ENCODE data around the gene SLC26A4.
"Not testable (repeated sequence)": the region's sequence is repeated elsewhere in the genome, so short reads cannot be mapped to it uniquely, and the experiment has no call there.

Gene SLC26A4

GRCh38 chr7:107638594-107638993 is 22.0 kb upstream of the SLC26A4 start:
- Histone ChIP-seq H2AFZ (ENCODE audit: low read depth, low read length) (no peak overlapping the region), H3K4me1 (ENCODE audit: insufficient read depth, low read length) (no peaks in the 10 kb centered on the region), H3K27me3 (ENCODE audit: insufficient read depth, low read length) (no peaks in the 10 kb centered on the region), H3K4me3 (ENCODE audit: low read length) (no peak overlapping the region), H3K36me3 (ENCODE audit: insufficient read depth, low read length) (no peaks in the 10 kb centered on the region), H3K9me3 (ENCODE audit: low read length) (no peaks in the 10 kb centered on the region)

DNA sequence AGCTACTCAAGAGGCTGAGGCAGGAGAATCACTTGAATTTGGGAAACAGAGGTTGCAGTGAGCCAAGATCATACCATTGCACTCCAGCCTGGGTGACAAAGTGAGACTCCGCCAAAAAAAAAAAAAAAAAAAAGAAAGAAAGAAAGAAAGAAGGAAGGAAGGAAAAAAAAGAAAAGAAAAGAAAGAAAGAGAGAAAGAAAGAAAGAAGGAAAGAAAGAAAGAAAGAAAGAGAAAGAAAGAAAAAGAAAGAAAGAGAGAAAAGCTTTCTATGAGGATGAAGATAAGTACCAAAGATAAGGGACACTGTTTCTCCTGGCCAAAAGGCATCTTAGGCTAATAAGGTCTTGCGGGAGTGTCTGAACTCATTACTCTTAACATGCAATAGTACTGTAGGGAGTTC is 21.6 kb upstream of the SLC26A4 start:
- H3K36me3 ChIP-seq (ENCODE audit: insufficient read depth, low read length); H3K4me1 ChIP-seq (ENCODE audit: insufficient read depth, low read length); H3K27me3 ChIP-seq (ENCODE audit: insufficient read depth, low read length); H3K4me3 ChIP-seq (ENCODE audit: low read length); H3K9me3 ChIP-seq (ENCODE audit: low read length); H2AFZ ChIP-seq (ENCODE audit: low read depth, low read length): not testable (repeated sequence)

DNA sequence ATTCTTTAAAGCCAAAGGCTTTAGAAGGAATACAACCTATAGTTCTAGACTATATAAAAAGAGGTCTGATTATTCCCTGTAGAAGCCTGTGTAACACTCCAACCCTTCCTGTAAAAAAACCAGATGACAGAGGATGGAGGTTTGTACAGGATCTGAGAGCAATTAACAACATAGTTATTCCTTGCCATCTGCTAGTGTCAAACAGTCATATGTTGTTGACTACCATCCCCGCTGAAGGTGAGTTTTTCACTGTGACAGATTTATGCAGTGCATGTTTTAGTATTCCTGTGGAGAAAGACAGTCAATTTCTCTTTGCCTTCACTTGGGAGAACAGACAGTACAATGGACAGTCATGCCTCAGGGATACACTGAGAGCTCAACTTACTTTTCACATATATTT is 19.0 kb upstream of the SLC26A4 start:
- Histone ChIP-seq H3K4me1 (ENCODE audit: insufficient read depth, low read length) (no peaks in the 10 kb centered on the region), H3K9me3 (ENCODE audit: low read length) (no peaks in the 10 kb centered on the region), H3K36me3 (ENCODE audit: insufficient read depth, low read length) (no peaks in the 10 kb centered on the region), H3K4me3 (ENCODE audit: low read length) (no peak overlapping the region), H3K27me3 (ENCODE audit: insufficient read depth, low read length) (no peaks in the 10 kb centered on the region), H2AFZ (ENCODE audit: low read depth, low read length) (no peak overlapping the region)

GRCh38 chr7:107642501-107642900 is 18.1 kb upstream of the SLC26A4 start:
- no peak overlapping the region for H3K4me3 ChIP-seq (ENCODE audit: low read length)
- H3K27me3 ChIP-seq (ENCODE audit: insufficient read depth, low read length) = no peaks in the 10 kb centered on the region
- no peaks in the 10 kb centered on the region for H3K9me3 ChIP-seq (ENCODE audit: low read length)
- no peak overlapping the region for H2AFZ ChIP-seq (ENCODE audit: low read depth, low read length)
- no peaks in the 10 kb centered on the region for H3K36me3 ChIP-seq (ENCODE audit: insufficient read depth, low read length)
- no peaks in the 10 kb centered on the region for H3K4me1 ChIP-seq (ENCODE audit: insufficient read depth, low read length)

- no peak overlapping the region for H2AFZ ChIP-seq (ENCODE audit: low read depth, low read length)
- no peak overlapping the region for H3K4me3 ChIP-seq (ENCODE audit: low read length)
- H3K36me3 ChIP-seq (ENCODE audit: insufficient read depth, low read length) = no peaks in the 10 kb centered on the region
- H3K9me3 ChIP-seq (ENCODE audit: low read length) = no peaks in the 10 kb centered on the region
- H3K27me3 ChIP-seq (ENCODE audit: insufficient read depth, low read length) = no peaks in the 10 kb centered on the region
- H3K4me1 ChIP-seq (ENCODE audit: insufficient read depth, low read length) = no peaks in the 10 kb centered on the region
These were observed 17.2 kb upstream of the SLC26A4 start for GRCh38 chr7:107643407-107643806.

DNA sequence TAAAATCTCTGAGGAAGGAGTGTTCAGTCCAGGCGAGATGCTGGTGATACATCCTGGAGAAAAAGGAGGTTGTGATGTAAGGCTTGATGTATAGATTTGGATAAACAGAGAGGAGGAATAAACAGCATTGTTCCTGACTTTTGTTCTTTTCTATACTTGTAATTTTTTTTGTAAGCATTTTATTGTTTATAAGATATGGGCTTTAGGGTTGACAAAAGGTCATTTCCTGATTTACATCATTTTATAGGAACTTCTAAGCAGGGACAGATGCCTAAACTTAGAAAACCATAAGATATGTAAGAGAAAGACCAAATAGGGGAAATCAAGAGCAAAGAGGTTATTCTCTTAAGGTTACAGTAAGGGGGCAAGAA is 16.7 kb upstream of the SLC26A4 start:
- no peaks in the 10 kb centered on the region for H3K36me3 ChIP-seq (ENCODE audit: insufficient read depth, low read length)
- H3K9me3 ChIP-seq (ENCODE audit: low read length) = no peaks in the 10 kb centered on the region
- no peaks in the 10 kb centered on the region for H3K27me3 ChIP-seq (ENCODE audit: insufficient read depth, low read length)
- no peak overlapping the region for H2AFZ ChIP-seq (ENCODE audit: low read depth, low read length)
- no peak overlapping the region for H3K4me3 ChIP-seq (ENCODE audit: low read length)
- H3K4me1 ChIP-seq (ENCODE audit: insufficient read depth, low read length) = no peaks in the 10 kb centered on the region

DNA sequence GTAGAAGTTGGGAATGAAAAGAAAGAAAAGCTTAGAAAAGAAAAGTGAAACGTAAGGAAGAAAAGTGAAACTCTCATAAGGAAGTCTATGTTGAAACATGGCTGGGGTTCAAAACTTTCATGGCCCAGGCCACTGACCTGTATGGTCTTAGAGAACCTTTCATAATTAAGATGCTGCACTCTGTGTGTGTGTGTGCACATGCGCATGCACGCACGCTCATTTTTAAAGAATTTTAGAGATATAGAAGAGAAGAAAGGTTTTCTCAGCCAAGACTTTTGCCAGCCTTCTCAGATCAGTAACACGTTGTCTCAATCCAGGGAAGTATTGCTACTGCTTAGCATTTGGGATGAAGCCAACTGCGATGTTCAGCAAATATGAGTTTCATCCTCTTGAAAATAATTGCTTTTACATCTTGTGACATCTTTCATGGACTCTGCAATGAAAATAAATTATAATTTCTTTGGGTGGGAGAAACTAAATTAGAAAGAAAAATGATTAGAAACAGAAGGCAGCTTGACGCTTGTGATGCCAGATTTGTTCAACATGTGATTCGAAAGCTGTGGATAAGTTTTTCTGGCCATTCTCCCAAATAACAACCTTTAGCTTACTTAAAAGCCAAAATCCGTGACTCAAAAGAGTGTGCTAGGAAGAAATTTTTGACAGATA is 16.2 kb upstream of the SLC26A4 start:
- no peaks in the 10 kb centered on the region for H3K9me3 ChIP-seq (ENCODE audit: low read length)
- no peaks in the 10 kb centered on the region for H3K36me3 ChIP-seq (ENCODE audit: insufficient read depth, low read length)
- no peak overlapping the region for H2AFZ ChIP-seq (ENCODE audit: low read depth, low read length)
- H3K4me3 ChIP-seq (ENCODE audit: low read length) = no peak overlapping the region
- no peaks in the 10 kb centered on the region for H3K27me3 ChIP-seq (ENCODE audit: insufficient read depth, low read length)
- H3K4me1 ChIP-seq (ENCODE audit: insufficient read depth, low read length) = no peaks in the 10 kb centered on the region

DNA sequence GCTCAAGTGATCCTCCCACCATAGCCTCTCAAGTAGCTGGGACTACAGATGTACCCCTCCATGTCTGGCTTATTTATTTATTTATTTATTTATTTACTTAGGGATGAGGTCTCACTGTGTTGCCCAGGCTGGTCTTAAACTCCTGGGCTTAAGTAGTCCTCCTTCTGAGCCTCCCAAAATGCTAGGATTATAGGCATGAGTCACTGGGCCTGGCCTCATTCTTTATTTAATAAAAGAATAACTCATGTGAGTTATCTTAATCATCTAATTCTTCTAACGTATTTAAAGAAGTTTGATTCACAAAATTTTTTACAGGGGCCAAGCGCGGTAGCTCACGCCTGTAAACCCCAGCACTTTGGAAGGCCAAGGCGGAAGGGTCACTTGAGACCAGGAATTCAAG is 8.0 kb upstream of the SLC26A4 start:
- no peak overlapping the region for H3K4me3 ChIP-seq (ENCODE audit: low read length)
- no peaks in the 10 kb centered on the region for H3K36me3 ChIP-seq (ENCODE audit: insufficient read depth, low read length)
- H3K27me3 ChIP-seq (ENCODE audit: insufficient read depth, low read length) = peaks cover 15% of the 10 kb centered on the region
- H3K9me3 ChIP-seq (ENCODE audit: low read length) = no peaks in the 10 kb centered on the region
- no peak overlapping the region for H2AFZ ChIP-seq (ENCODE audit: low read depth, low read length)
- H3K4me1 ChIP-seq (ENCODE audit: insufficient read depth, low read length) = no peaks in the 10 kb centered on the region

DNA sequence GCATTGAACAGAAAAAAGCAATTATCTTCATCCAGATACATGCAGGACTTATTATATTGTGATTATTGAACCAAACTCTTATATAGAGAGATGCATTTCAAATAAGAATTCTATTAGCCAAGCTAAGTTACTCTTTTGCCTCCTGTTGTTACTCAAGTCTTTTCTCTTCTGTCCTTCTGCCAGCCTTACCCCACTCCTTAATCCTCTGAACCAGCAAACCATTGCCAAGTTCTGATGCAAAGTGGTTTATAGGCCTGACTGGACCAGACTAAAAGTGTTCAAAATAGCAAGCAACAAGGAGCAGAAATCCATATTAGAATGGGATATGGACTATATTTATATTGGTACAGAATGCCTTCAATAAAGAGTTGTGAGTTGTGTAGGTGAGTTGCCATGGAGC is 2.2 kb upstream of the SLC26A4 start:
- Histone ChIP-seq H3K36me3 (ENCODE audit: insufficient read depth, low read length) (no peaks in the 10 kb centered on the region), H2AFZ (ENCODE audit: low read depth, low read length) (no peak overlapping the region), H3K4me3 (ENCODE audit: low read length) (no peak overlapping the region), H3K27me3 (ENCODE audit: insufficient read depth, low read length) (peaks cover 71% of the 10 kb centered on the region), H3K9me3 (ENCODE audit: low read length) (no peaks in the 10 kb centered on the region), H3K4me1 (ENCODE audit: insufficient read depth, low read length) (peaks cover 19% of the 10 kb centered on the region)

DNA sequence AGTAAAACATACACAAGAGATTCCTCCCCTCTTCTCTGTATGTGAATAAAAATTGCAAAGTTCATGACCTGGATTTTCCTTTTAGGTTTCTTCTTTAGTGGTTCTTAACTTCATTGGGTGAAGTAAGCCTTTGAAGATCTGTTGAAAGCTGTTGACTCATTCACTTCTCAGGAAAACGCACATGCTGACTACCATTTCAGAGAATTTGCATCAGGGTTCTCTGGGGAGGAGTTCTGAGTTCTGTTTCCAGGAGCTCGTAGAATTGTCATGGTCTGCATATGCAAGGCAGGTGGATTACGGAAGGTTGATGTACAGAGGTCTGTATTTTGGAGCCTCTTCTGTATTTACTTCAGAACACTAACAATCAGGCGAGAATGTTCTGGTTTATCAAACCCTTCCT is 962 bp upstream of the SLC26A4 start:
- H2AFZ ChIP-seq (ENCODE audit: low read depth, low read length) = no peak overlapping the region
- H3K4me3 ChIP-seq (ENCODE audit: low read length) = no peak overlapping the region
- peaks cover 19% of the 10 kb centered on the region for H3K4me1 ChIP-seq (ENCODE audit: insufficient read depth, low read length)
- no peaks in the 10 kb centered on the region for H3K36me3 ChIP-seq (ENCODE audit: insufficient read depth, low read length)
- no peaks in the 10 kb centered on the region for H3K9me3 ChIP-seq (ENCODE audit: low read length)
- H3K27me3 ChIP-seq (ENCODE audit: insufficient read depth, low read length) = peaks cover 68% of the 10 kb centered on the region

DNA sequence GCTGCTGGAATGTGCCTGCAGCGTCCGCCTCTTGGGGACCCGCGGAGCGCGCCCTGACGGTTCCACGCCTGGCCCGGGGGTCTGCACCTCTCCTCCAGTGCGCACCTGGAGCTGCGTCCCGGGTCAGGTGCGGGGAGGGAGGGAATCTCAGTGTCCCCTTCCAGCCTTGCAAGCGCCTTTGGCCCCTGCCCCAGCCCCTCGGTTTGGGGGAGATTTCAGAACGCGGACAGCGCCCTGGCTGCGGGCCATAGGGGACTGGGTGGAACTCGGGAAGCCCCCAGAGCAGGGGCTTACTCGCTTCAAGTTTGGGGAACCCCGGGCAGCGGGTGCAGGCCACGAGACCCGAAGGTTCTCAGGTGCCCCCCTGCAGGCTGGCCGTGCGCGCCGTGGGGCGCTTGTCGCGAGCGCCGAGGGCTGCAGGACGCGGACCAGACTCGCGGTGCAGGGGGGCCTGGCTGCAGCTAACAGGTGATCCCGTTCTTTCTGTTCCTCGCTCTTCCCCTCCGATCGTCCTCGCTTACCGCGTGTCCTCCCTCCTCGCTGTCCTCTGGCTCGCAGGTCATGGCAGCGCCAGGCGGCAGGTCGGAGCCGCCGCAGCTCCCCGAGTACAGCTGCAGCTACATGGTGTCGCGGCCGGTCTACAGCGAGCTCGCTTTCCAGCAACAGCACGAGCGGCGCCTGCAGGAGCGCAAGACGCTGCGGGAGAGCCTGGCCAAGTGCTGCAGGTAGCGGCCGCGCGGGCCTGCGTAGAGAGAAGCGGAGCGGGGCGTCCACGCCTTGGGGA is 645 bp downstream of the SLC26A4 start:
- peak overlapping the region; percentile 44 for H3K4me3 ChIP-seq (ENCODE audit: low read length)
- H3K4me1 ChIP-seq (ENCODE audit: insufficient read depth, low read length) = peaks cover 19% of the 10 kb centered on the region
- H3K27me3 ChIP-seq (ENCODE audit: insufficient read depth, low read length) = peaks cover 60% of the 10 kb centered on the region
- H3K9me3 ChIP-seq (ENCODE audit: low read length) = no peaks in the 10 kb centered on the region
- peak overlapping the region; percentile 83 for H2AFZ ChIP-seq (ENCODE audit: low read depth, low read length)
- no peaks in the 10 kb centered on the region for H3K36me3 ChIP-seq (ENCODE audit: insufficient read depth, low read length)

- peaks cover 19% of the 10 kb centered on the region for H3K4me1 ChIP-seq (ENCODE audit: insufficient read depth, low read length)
- H3K4me3 ChIP-seq (ENCODE audit: low read length) = peak overlapping the region; percentile 44
These were observed 1.3 kb downstream of the SLC26A4 start for GRCh38 chr7:107661865-107662379.

DNA sequence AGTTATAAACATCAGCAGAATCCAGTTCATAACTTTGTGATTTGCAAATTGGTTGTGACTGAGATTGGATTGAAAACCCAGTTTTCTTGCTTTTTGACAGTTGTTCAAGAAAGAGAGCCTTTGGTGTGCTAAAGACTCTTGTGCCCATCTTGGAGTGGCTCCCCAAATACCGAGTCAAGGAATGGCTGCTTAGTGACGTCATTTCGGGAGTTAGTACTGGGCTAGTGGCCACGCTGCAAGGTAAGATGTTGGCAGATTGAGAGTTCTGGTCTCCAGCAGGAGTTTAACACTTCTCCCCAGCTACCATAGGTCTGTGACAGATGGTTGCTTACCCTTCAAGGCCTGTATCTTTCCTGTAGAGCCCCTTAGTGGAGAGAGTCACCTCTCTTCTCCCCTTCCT is 2.6 kb downstream of the SLC26A4 start:
- no peak overlapping the region for H3K4me3 ChIP-seq (ENCODE audit: low read length)
- H3K4me1 ChIP-seq (ENCODE audit: insufficient read depth, low read length) = peaks cover 19% of the 10 kb centered on the region
- no peaks in the 10 kb centered on the region for H3K36me3 ChIP-seq (ENCODE audit: insufficient read depth, low read length)
- peaks cover 70% of the 10 kb centered on the region for H3K27me3 ChIP-seq (ENCODE audit: insufficient read depth, low read length)
- no peaks in the 10 kb centered on the region for H3K9me3 ChIP-seq (ENCODE audit: low read length)
- no peak overlapping the region for H2AFZ ChIP-seq (ENCODE audit: low read depth, low read length)

More at GRCh38 chr7:107661865-107662379, 1.3 kb downstream of the SLC26A4 start:
- H3K9me3 ChIP-seq (ENCODE audit: low read length) = no peaks in the 10 kb centered on the region
- peaks cover 65% of the 10 kb centered on the region for H3K27me3 ChIP-seq (ENCODE audit: insufficient read depth, low read length)
- H2AFZ ChIP-seq (ENCODE audit: low read depth, low read length) = peak overlapping the region; percentile 83
- no peaks in the 10 kb centered on the region for H3K36me3 ChIP-seq (ENCODE audit: insufficient read depth, low read length)

Data from neuron (in vitro differentiated cells).